Right kidney (tissue), 1 donor: Measurements from ENCODE around the gene ARMH2.
"Not testable (repeated sequence)": the region's sequence is repeated elsewhere in the genome, so short reads cannot be mapped to it uniquely, and the experiment has no call there.

Source experiments
- DNase-seq: peaks from one replicate; pipeline ENCODE4 v3.0.0-alpha.2; 2016

ARMH2 gene

DNA sequence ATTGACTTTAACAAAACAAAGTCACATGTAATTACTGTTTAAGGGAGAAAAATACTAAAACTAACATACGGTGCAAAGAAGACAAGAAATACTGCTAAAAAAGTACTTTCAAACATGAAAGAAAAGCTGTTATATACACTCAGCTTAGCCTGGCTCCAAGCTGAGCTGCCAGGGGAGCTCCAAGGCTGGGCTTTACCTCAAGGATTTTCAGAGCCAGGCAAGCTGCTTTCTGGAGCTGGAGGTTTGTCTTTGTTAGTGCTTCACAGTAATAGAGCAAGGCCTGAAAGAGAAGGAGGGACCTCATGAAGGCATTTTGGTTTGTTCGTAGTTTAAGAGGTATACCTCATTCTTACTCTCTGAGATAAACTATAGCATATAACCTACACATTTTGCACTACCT lies 19.6 kb upstream of the ARMH2 start:
- no peak for DNase-seq

DNA sequence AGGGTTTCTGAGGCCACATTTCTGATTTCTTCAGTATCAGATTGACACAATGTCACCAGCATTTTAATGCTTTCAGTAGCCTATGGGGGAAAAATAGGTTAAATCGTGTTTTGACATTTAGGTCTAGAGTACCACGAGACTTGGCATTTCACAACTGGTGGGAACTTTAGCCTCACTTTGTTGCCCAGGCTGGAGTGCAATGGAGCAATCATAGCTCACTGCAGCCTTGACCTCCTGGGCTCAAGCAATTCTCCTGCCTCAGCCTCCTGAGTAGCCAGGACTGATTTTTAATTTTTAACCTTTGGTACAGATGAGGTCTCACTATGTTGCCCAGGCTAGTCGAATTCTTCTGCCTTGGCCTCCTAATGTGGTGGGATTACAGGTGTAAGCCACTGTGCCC lies 11.0 kb upstream of the ARMH2 start:
- DNase-seq, result no peak

GRCh38 chr6:24807584-24807983 lies 8.9 kb upstream of the ARMH2 start:
- no peak for DNase-seq

DNA sequence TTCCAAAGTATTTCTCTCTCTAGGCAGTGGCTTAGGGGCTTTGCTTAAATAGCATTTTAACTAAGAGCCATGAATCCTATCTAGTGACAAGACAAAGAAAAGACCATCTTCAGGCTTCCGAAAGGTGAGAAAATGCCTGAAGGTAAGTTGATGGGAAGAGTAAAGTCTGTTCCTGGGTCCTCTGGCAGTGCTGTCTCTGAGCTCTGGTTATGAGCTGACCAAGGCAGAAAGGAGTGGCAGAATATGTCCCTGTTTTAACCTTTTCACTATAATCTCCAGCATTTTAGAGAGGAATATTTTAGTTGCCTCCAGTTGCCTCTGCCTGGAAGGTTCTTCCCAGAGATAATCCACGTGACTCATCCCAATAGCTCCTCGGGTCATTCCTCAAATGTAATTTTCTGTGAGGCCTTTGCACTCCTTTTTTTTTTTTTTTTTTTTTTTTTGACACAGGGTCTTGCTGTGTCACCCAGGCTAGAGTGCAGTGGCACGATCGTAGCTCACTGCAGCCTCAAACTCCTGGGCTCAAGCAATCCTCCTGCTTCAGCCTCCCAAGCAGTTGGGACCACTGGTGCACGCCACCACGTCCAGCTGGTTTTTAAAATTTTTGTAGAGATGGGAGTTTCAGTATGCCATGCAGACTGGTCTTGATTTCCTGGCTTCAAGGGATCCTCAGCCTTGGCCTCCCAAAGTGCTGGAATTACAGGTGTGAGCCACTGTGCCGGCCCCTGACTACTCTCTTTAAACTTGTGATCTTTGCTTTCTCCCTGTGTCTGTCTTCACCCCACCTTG lies 3.7 kb upstream of the ARMH2 start:
- no peak for DNase-seq

DNA sequence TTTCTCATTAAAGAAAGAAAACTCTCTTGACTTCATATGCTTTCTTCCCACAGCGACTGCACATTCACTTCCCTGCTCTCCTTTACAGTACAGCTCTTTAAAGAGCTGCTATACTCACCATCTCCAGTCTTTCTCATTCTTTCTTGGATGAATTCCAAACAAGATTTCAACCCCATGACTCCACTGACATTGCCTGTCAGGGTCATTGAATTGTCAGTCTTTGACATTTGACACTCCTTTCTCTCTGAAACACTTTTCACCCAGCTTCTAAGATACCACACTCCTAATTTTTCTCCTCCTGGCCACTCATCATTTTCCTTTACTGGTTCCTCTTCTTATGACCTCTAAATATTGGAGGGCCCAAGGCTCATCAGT lies 811 bp upstream of the ARMH2 start:
- no peak for DNase-seq

DNA sequence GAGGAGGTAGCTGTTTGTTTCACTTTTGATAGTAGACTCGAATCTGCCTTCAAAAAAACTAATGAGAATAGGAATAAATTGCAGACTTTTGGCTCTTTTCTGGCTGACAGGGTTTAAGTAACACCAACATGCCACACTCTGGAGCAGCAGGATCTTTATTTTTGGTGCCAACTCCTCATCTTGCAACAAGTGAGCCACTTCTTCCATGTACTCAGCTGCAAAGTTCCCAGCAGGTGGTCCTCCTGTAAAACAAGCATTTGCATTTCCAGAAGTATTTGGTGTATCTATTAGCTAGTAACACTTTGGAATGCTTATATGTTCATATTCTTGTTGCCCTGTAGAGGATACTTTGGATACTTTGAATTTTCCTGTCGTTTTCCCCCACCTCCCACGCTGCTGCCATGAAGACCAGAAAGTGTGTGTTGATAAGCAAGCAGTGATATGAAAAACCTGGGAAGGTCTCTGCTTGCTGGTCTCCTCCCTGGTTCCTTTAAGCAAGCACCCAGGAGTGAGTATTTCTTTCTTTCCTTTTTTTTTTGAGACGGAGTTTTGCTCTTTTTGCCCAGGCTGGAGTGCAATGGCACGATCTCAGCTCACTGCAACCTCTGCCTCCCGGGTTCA lies 1.0 kb downstream of the ARMH2 start:
- no peak for DNase-seq

DNA sequence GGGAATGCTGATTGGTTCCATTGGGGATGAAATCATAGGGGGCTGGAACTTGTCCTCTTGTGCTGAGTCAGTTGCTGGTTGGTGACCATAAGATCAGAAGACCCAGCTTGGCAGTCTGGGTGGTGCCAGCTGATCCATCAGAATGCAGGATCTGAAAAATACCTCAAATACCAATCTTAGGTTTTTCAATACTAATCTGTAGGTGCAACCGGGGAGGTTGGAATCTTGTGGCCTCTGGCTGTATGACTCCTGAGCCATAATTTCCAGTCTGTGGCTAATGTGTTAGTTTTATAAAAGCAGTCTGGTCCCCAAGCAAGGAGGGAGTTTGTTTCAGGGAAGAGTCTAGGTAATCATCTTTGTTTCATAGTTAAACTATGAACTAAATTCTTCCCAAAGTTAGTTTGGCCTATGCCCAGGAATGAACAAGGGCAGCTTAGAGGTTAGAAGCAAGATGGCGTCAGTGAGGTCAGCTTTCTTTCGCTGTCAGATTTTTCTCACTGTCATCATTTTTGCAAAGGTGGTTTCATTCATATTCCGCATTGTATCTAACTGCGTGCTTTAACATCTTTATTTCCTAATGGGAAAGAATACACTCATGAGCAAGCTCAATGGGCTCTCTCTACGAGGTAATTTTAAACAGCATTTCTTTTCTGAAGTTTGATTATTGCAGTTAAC lies 2.0 kb downstream of the ARMH2 start:
- no peak for DNase-seq

- no peak for DNase-seq
These were observed 3.6 kb downstream of the ARMH2 start for GRCh38 chr6:24795106-24795505.

- no peak for DNase-seq
These were observed 10.6 kb downstream of the ARMH2 start for GRCh38 chr6:24788031-24788665.

DNA sequence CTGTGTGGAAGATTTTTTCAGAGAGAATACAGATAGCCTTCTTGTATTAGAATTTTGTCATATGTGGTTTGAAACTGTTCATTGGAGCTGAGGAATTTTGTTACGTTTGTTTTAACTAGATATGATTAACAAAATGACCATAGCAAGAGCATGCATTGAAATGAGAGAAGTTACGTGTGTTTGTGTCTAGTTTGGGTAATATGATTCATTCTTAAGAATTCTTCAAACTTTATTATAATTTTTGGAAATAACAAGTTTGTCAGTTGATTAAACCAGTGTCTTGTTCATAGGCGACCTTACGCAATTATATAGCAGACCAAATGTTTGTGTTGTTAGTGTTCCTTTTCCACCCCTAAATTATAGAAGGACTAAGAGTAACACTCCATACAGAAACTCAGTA lies 18.5 kb downstream of the ARMH2 start:
- no peak for DNase-seq

- DNase-seq, result no peak
These were observed 19.2 kb downstream of the ARMH2 start for GRCh38 chr6:24779416-24780016.

- DNase-seq, result no peak
These were observed 19.8 kb downstream of the ARMH2 start for GRCh38 chr6:24778878-24779277.

DNA sequence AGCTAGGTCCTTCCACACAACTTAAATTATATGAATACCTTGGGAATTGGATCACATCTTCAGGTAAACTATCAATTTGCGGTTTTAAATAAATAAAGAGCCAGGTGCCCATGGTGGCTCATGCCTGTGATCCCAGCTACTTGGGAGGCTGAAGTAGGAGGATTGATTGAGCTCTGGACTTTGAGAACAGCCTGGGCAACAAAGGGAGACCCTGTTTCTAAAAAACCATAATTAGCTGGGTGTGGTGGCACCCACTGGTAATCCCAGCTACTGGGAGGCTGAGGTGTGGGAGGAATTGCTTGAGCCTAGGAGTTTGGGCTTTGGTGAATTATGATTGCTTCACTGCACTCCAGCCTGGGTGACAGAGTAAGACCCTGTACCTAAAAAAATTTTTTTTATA lies 20.6 kb downstream of the ARMH2 start:
- no peak for DNase-seq

- DNase-seq, result no peak
These were observed 21.5 kb downstream of the ARMH2 start for GRCh38 chr6:24777227-24777626.

DNA sequence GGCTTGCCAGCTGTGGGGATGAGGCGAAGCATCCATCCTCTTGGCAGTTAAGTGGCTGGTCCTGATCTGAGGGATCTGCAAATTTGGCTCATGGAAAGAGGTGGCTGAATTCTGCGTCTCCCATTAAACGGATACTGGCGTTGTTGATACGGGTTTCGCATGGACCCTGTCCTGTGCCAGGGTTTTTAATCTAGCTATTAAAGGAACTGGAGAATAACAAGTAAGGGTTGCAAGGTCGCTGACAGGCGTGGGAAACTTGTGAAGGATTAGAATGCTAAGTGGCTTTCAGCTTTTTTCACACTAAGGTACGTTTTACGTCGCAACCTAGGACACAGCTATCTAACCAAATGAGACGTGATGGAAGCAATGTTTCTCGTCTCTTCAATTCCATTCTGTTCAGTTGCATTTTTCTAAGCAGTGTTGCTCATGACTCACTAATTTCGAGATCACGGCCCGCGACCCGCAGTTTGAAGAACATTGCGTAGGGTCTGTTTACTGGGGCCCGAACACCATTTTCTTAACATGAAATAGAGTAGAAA lies 23.1 kb downstream of the ARMH2 start:
- no peak for DNase-seq

DNA sequence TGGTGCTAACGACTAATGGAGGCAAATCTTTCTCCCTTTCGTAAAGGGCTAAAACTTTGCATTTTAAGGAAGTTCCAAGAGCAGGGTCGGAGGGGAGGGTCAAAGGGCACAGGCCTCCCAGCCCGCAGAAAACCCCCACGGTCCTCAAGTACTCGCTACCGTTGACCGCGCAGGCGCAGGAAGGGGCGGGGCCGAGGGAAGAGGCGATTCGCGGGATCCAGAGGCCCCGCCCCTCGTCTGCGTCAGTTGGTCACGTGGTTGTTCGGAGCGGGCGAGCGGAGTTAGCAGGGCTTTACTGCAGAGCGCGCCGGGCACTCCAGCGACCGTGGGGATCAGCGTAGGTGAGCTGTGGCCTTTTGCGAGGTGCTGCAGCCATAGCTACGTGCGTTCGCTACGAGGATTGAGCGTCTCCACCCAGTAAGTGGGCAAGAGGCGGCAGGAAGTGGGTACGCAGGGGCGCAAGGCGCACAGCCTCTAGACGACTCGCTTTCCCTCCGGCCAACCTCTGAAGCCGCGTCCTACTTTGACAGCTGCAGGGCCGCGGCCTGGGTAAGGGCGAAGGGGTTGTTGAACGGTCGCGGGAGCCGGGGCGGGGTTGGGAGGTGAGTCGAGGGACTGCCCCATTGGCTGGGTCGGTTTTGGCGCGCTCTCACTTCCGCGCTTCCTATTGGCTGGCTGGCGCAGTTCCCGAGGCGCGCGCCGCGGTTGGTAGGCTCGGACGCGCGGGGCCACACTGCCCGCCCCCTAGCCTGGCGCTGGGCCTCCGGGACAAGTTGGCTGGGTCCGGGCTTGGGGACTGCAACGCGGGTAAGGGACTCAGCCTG lies 23.8 kb downstream of the ARMH2 start, which contains the start of gene GMNN:
TSS of gene GMNN (plus strand) at position 242 of the 824 bp plus-strand sequence. CDS start 2,310 bp downstream, outside the sequence.
- peak; percentile 90 for DNase-seq

GRCh38 chr6:24768361-24768760 lies 30.4 kb downstream of the ARMH2 start:
- DNase-seq, result no peak

DNA sequence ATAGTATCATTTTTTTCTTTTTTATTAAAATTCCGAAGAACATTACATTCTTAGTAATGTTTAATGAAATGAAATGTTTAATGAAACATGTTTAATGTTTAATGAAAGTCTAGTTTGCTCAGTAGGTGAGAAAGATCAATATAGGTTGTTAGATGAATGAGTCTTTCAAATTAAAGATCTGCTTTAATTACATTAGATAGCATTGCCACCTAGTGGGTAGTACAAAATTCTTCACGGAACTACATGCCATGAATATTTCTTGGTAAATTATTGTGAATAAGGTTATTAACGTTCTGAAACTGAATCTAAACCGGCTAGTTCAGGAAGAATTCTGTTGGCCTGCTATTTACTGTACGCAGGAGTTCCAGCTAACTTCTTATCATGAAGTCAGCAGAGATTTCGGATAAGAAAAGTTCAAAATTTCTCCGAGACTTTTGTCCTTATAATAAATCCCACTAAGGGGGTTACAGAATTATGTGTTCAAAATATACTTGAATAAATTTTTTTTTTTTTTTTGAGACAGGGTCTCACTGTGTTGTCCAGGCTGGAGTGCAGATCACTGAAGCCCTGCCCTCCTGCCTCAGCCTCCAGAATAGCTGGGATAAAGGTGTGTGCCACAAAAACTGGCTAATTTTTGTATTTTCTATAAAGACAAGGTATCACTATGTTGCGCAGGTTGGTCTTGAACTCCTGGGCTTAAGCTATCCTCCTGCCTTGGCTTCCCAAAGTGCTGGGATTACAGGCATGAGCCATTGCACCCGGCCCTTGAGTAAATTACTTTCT lies 31.8 kb downstream of the ARMH2 start:
- no peak for DNase-seq

DNA sequence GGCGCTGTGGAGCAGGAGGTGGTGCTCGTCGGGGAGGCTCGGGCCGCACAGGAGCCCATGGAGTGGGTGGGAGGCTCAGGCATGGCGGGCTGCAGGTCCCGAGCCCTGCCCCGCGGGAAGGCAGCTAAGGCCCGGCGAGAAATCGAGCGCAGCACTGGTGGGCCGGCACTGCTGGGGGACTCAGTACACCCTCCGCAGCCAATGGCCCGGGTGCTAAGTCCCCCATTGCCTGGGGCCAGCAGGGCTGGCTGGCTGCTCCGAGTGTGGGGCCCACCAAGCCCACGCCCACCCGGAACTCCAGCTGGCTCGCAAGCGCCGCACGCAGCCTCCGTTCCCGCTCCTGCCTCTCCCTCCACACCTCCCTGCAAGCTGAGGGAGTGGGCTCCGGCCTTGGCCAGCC lies 32.7 kb downstream of the ARMH2 start:
- DNase-seq, result not testable (repeated sequence)
